ENCODE data around the gene GMPR. TPM values are rescaled to one million over a fixed set of nuclear protein-coding genes. Genes with fewer than 3 reads are reported as not detected.

GMPR gene
- total and polyA plus RNA-seq, 10 of the 15 experiments (the other 5 are each of a cell fraction or from before 2014, with no cell fraction given): 0.15 to 1.8 (median 0.49) TPM; not detected in 1

DNA sequence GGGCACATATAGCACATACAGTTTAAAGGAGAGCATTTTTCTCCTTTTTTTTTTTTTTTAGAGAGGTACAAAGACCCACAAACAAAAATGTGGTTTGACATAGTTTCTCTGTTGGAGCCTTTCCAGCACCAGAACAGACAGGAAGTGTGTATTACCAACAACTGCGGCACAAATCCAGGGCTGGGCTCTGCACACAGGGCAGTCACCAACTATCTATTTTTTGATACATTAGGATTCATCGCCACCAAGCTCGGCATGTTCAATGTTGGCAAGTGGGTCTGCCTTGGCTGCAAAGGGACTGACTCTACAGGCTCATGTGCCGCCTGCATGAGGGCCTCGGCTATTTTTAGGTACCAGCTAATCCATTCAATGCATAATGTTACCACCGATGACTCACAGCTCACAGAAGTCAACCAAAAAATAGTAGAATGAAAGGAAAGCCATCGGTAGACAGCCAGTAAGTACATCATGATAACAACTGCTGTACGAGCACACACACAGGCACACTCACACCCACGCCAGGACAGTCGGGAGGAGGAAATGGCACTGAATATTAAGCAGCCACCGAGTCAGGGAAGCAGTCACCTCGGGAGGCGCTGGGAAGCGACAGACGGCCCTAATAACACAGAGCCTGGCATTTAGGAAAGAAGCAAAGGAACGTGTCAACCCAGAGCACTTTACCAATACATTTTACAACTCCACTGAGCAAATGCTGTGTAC, 81.6 kb downstream of the GMPR start (continued):
- TF ChIP-seq PAX8 (IDR thresholded peaks at IDR 0.05) (no peak), ZNF384 (IDR thresholded peaks at IDR 0.05; ENCODE audit: borderline replicate concordance, low read depth, low read length) (peak; percentile 80), EP300 (IDR thresholded peaks at IDR 0.05; ENCODE audit: borderline replicate concordance in 1 of 2, control insufficient read depth in 1 of 2, low read depth in 2 of 2, low read length in 2 of 2) (0 out of 4 replicates have a peak, but pooled peaks of 1 of the 2 experiments have one; percentile 9), CREM (IDR thresholded peaks at IDR 0.05; ENCODE audit: low read depth) (peak; percentile 20; the same call in 1 of the 2 replicates), NBN (IDR thresholded peaks at IDR 0.05) (peak; percentile 59; the same call in 1 of the 2 replicates), CHD2 (IDR thresholded peaks at IDR 0.05; ENCODE audit: borderline replicate concordance, low read depth, low read length) (no peak), MTA2 (IDR thresholded peaks at IDR 0.05; ENCODE audit: low read depth) (peak; percentile 50), MXI1 (IDR thresholded peaks at IDR 0.05; ENCODE audit: low read depth, low read length) (peak; percentile 30), IKZF2 (IDR thresholded peaks at IDR 0.05) (peak; percentile 64 to 65), MEF2B (IDR thresholded peaks at IDR 0.05; ENCODE audit: partially characterized antibody, poor library complexity, severe bottlenecking) (peak; percentile 85), SREBF1 (IDR thresholded peaks at IDR 0.05; ENCODE audit: low read length) (no peak), JUNB (IDR thresholded peaks at IDR 0.05) (peak; percentile 52)
- TF ChIP-seq, protein P1, sequence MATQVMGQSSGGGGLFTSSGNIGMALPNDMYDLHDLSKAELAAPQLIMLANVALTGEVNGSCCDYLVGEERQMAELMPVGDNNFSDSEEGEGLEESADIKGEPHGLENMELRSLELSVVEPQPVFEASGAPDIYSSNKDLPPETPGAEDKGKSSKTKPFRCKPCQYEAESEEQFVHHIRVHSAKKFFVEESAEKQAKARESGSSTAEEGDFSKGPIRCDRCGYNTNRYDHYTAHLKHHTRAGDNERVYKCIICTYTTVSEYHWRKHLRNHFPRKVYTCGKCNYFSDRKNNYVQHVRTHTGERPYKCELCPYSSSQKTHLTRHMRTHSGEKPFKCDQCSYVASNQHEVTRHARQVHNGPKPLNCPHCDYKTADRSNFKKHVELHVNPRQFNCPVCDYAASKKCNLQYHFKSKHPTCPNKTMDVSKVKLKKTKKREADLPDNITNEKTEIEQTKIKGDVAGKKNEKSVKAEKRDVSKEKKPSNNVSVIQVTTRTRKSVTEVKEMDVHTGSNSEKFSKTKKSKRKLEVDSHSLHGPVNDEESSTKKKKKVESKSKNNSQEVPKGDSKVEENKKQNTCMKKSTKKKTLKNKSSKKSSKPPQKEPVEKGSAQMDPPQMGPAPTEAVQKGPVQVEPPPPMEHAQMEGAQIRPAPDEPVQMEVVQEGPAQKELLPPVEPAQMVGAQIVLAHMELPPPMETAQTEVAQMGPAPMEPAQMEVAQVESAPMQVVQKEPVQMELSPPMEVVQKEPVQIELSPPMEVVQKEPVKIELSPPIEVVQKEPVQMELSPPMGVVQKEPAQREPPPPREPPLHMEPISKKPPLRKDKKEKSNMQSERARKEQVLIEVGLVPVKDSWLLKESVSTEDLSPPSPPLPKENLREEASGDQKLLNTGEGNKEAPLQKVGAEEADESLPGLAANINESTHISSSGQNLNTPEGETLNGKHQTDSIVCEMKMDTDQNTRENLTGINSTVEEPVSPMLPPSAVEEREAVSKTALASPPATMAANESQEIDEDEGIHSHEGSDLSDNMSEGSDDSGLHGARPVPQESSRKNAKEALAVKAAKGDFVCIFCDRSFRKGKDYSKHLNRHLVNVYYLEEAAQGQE (IDR thresholded peaks at IDR 0.05; ENCODE audit: low read depth, low read length): no peak
- TF ChIP-seq, protein P2, sequence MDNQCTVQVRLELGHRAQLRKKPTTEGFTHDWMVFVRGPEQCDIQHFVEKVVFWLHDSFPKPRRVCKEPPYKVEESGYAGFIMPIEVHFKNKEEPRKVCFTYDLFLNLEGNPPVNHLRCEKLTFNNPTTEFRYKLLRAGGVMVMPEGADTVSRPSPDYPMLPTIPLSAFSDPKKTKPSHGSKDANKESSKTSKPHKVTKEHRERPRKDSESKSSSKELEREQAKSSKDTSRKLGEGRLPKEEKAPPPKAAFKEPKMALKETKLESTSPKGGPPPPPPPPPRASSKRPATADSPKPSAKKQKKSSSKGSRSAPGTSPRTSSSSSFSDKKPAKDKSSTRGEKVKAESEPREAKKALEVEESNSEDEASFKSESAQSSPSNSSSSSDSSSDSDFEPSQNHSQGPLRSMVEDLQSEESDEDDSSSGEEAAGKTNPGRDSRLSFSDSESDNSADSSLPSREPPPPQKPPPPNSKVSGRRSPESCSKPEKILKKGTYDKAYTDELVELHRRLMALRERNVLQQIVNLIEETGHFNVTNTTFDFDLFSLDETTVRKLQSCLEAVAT (IDR thresholded peaks at IDR 0.05): peak; percentile 41; the same call in 1 of the 2 replicates
- TF ChIP-seq, protein P3, sequence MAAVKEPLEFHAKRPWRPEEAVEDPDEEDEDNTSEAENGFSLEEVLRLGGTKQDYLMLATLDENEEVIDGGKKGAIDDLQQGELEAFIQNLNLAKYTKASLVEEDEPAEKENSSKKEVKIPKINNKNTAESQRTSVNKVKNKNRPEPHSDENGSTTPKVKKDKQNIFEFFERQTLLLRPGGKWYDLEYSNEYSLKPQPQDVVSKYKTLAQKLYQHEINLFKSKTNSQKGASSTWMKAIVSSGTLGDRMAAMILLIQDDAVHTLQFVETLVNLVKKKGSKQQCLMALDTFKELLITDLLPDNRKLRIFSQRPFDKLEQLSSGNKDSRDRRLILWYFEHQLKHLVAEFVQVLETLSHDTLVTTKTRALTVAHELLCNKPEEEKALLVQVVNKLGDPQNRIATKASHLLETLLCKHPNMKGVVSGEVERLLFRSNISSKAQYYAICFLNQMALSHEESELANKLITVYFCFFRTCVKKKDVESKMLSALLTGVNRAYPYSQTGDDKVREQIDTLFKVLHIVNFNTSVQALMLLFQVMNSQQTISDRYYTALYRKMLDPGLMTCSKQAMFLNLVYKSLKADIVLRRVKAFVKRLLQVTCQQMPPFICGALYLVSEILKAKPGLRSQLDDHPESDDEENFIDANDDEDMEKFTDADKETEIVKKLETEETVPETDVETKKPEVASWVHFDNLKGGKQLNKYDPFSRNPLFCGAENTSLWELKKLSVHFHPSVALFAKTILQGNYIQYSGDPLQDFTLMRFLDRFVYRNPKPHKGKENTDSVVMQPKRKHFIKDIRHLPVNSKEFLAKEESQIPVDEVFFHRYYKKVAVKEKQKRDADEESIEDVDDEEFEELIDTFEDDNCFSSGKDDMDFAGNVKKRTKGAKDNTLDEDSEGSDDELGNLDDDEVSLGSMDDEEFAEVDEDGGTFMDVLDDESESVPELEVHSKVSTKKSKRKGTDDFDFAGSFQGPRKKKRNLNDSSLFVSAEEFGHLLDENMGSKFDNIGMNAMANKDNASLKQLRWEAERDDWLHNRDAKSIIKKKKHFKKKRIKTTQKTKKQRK (IDR thresholded peaks at IDR 0.05; ENCODE audit: low read depth, low read length): no peak
- TF ChIP-seq, protein P4, sequence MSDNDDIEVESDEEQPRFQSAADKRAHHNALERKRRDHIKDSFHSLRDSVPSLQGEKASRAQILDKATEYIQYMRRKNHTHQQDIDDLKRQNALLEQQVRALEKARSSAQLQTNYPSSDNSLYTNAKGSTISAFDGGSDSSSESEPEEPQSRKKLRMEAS (IDR thresholded peaks at IDR 0.05; ENCODE audit: low read depth, low read length): no peak
- TF ChIP-seq, protein P5, sequence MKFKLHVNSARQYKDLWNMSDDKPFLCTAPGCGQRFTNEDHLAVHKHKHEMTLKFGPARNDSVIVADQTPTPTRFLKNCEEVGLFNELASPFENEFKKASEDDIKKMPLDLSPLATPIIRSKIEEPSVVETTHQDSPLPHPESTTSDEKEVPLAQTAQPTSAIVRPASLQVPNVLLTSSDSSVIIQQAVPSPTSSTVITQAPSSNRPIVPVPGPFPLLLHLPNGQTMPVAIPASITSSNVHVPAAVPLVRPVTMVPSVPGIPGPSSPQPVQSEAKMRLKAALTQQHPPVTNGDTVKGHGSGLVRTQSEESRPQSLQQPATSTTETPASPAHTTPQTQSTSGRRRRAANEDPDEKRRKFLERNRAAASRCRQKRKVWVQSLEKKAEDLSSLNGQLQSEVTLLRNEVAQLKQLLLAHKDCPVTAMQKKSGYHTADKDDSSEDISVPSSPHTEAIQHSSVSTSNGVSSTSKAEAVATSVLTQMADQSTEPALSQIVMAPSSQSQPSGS (IDR thresholded peaks at IDR 0.05; ENCODE audit: low read length): peak; percentile 66
- TF ChIP-seq, protein P6, sequence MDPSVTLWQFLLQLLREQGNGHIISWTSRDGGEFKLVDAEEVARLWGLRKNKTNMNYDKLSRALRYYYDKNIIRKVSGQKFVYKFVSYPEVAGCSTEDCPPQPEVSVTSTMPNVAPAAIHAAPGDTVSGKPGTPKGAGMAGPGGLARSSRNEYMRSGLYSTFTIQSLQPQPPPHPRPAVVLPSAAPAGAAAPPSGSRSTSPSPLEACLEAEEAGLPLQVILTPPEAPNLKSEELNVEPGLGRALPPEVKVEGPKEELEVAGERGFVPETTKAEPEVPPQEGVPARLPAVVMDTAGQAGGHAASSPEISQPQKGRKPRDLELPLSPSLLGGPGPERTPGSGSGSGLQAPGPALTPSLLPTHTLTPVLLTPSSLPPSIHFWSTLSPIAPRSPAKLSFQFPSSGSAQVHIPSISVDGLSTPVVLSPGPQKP (IDR thresholded peaks at IDR 0.05; ENCODE audit: low read depth, low read length): no peak
